Activated T-helper 9 cell treated with anti-CD3 and anti-CD28 coated beads, Interleukin-2, amount 50 U/mL, for 16 hours (primary cell): ENCODE results near the gene ATOH8.

Source experiments
- DNase-seq: peaks from one replicate; pipeline ENCODE4 v3.0.0-alpha.2; 2020; ENCODE audit warnings: low read depth

ATOH8 gene

DNA sequence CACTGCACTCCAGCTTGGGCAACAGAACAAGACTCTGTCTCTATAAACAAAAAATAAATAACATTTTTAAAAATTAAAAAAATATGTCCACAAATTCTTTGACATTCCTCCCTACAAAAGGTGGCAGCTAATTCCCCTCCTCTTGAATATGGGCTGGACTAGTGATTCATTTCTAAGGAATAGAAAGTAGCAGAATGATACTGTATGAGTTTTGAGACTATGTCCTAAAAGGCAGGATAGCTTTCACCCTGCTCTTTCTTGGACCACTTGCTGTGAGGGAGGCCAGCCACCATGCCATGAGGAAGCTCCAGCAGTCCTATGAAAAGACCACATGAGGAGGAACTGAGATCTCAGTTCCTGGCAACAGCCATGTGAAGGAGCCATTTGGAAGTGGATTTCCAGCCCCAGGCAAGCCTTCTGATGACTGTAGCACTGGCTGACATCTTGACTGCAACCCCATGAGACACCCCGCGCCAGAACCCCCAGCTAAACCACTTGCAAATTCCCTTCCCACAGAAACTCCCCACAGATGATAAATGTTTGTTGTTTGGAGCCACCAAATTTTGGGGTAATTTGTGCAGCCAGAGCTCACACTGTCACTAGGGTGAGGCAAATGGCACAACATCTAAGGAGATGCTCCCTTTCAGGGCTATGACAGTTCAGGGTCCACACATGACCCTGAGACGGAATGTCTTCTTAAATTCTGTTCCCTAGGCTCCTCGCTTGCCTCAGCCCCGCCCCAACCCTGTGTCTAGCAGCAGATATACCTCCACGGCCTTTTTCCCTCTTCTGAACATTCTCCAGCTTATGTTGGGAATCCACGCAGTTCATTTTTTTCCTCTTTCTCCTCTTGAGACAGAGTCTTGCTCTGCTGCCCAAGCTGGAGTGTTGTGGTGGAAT lies 17.1 kb upstream of the ATOH8 start:
- DNase-seq, result no peak

DNA sequence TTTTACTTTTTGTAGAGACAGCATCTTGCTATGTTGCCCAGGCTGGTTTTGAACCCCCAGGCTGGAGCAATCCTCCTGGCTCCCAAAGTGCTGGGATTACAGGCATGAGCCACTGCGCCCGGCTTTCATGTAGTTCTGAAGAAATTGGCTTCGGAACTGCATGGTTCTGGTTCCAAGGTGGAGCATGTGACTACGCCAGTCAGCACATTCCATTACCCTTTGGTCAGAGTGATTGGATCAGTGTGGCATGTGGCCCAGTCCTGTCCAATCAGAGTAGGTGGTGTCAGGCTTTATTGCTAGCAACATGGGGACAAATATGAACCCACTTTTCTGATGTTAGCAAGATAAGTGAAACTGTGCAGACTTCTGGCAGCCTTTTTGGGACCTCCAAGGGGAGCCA lies 16.3 kb upstream of the ATOH8 start:
- no peak for DNase-seq

DNA sequence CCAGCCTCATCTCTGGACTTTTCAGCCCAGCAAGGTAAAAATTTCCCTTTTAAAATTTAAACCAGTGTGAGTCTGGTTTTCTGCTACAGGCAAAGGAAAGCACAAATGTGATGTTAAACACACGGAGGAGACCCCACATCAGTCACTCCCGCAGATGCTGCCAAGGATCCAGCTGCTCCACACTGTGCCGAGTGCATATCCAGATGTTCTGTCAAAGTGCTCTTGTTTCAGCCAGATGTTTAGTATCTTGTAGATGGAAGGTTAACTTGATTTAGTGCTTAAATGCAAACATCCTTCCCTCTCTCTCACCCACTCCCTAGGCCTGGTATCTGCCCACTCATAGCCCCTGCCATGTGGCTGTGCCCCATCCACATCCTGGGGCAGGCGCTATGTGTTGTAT lies 15.8 kb upstream of the ATOH8 start:
- DNase-seq, result no peak

DNA sequence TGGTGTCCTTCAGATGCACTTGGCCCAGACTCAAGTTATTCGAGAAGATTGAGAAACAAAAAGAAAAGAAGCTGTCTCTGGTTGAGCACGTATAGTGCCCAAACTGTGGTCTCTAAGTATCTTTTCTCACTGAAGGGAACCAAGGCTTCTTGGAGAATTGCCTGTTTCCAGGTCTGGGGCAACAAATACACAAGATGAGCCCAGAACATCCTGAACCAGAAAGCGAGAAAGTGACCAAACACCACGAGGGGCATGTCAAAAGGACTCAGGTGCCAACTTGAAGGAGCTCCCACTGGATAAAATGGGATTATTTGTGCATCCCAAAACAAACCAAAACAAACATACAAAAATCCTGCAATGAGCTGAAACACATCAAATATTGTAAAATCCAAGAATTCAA lies 13.6 kb upstream of the ATOH8 start:
- no peak for DNase-seq

DNA sequence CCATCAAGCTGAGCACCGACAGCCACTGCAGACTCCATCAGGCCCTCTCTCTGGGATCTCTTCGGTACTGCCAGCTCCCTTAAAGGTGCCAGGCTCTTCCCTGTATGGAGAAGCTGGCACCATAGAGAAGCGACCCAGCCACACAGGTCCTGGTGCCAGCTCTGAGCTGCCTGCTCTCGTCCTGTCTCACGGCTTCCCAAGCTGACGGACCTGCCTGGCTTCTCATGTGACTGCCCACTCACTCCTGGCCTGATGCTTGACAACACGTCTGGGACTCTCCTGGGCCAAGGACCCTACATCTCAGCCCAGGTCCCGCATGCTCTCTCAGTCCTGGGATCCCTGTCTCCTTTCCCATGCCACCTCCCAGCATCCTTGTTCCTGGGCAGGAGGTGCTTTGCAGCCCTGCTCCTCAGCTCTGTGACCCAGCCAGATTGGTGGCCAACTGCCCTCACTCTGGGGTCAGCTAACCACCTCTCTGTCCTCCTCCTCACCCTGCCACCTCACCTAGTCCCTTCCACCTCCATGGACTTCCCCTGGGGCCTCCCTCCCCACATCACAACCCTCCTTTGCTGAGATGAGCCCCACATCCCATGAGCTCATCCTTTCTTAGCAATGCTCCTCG lies 12.5 kb upstream of the ATOH8 start:
- DNase-seq, result no peak

DNA sequence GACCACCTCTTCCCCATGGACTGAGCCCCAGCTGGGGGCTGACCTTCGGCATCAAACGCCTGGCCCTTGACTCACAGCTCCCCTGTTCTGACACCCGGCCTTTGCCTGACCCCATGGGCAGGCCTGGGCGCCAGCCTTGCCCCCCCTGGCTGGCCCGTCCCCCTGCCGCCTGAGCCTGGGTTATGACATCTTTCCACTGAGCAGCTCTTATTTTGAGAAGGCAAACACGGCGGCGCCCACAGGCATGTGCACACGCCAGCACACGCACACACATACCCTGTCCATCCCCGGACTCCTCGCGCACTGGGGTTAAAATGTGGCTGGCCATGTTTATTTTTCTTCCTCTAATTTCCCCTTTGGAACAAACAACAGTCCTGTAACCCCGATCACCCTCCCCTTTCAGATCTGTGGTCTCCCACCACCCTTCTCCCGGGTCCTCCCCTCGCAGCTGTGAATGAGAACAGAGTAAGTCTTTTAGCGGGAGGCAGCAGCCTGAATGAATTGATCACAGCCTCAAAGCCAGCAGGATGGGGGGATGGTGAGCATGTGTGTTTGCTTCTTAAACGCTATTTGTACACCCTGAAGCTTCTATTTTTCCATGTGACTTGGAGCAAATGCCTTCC lies 11.8 kb upstream of the ATOH8 start:
- DNase-seq, result no peak

DNA sequence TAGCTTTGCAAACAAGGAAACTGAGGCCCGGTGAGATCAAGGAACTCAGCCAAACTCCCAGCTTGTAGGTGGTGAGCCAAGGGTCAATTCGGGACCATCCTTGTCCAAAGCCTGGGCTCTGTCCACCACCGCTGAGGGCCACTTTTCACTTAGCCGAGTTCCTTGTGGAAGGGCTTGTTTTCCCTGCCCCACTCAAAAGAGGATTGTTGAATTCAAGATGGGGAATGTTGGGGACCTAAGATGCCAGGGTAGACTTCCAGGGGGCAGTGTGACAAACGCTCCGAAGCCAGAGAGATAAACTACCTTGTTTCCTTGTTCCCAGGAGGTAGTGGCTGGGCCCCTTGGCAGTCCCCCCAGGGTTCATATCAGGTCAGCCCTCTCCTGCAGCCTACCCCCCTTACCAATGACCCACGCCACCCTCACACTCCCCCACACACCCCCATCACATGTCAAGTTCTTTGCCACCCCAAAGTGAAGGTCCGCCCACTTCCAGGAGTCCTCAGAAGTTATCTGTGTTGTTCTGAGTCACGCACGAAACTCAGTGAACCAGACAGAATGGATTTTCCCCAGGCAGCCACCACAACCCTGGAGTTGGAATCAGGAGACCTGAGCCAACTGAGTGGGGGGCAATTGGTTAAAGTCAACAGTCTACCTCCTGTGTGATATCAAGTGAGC lies 10.3 kb upstream of the ATOH8 start:
- DNase-seq, result no peak

DNA sequence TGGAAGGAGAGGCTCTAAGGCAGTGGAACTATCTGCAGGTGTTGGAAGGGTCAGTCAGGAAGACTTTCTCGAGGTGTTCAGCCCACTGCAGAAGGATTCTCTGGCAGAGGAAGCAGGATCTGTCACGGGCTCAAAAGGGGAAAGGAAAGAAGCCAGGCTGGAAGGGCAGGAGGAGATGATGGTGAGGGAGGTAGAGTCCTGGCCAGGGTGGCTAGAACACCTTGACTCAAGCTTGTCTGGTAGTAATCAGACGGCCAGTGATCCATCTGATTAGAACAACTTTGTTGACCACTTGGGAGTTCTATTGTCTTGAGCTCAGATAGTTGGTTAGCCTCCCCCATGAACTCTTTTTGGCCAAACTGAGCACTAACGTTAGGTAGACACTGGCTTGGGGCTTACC lies 9.7 kb upstream of the ATOH8 start:
- DNase-seq, result no peak

DNA sequence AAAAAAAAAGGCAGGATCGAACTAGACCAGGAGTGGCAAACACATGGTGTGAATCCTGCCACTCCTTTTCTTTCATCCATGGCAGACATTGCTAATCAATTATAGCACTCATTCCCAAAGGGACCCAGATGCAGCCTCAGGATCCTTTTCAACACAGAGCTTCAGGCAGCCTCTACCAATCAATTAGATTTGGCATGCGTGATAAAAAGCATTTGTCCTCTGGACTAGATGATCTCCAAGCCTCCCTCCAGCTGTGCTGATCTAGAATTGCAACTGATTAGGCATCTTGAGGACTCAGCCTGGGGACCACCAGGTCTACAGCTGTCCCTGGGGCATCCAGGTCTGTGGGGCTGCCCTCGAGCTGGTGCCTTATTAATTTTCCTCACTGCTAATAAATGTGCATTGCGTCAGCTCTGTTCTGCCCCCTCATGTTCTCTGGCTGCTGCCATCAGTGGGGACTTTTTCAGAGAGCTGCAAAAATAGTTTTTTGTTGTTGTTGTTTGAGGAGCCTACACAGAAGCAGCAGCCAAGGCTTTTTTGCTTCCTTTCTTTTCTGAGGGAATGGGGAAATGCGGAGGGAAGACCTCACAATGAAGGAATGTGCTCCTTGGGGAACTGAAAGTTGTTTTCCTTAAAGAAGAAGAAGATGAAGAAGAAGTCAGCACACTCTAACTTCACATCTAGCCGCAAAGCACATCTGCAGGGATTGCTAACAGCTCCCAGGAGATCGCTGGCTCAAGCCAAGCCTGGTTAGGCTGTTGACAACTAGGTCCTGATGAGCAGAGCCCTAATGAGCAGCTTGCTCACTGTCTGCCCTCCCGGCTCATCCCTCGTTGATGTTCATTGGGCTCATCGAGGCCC lies 8.8 kb upstream of the ATOH8 start:
- no peak for DNase-seq

DNA sequence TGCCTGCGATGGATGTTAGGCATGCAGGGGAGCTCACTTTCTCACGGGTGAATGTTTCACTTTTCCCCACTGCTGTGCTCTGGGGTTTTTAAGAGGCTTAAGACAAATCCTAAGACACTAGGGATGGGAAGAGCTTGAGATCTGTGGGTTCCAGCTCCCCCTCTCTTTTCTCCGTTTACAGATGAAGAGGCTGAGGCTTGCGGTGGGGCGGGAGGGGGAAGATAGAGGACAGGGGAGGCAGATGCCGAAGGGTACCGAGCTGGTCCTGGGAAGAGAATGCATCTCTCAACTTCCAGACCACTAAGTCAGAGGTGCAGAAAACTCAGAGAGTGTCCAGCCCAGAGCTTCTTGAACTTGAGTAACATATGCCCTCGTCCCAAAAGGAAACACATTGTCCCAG lies 8.2 kb upstream of the ATOH8 start:
- no peak for DNase-seq

DNA sequence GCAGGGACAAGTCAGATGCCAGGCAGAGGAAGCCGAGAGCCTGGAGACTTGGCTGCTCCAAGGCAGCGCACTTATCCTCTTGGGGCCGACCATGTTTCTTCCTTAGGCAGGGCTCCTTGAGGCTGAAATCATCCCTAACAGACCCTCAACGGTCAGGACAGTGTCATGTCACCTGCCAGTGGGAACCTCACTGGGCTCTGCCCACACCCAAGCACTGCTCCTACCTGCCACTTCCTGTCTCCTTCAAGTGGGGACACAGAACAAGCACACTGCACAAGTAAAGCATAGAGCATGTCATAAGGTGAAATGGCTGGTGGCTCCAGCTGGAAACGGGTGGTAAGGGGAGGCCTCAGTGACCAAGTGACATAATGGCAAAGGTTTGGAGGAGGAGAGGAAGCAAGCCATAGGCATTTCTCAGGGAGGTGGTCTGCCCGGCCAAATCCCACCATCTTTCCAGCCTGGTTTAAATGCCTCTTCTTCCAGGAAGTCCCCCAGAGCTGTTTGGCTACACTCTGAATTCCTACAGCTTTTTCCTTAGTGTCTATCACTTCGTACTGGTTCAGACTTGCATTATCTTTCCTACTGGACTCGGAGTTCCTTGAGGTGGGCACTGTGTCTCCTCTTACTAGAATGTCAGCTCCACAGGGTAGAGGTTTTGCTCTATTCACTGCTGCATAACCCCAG lies 7.3 kb upstream of the ATOH8 start:
- no peak for DNase-seq

DNA sequence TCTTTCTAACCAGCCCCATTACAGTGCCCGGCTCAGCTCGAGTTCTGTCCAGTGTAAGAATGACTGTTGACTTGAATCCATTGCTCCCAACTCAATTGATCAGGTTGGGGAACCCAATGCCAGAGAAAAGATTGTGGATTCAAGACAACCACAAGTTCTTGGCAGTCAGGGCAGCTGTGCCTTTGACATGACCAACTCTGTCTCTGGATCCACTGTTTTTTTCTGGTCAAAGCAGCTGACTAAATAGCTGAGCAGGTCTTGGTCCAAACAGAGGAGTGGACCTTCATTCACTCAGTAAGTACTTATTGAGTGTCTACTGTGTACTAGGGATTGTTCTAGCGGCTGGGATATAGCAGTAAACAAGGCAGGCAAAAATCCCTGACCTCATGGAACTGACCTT lies 6.3 kb upstream of the ATOH8 start:
- no peak for DNase-seq

DNA sequence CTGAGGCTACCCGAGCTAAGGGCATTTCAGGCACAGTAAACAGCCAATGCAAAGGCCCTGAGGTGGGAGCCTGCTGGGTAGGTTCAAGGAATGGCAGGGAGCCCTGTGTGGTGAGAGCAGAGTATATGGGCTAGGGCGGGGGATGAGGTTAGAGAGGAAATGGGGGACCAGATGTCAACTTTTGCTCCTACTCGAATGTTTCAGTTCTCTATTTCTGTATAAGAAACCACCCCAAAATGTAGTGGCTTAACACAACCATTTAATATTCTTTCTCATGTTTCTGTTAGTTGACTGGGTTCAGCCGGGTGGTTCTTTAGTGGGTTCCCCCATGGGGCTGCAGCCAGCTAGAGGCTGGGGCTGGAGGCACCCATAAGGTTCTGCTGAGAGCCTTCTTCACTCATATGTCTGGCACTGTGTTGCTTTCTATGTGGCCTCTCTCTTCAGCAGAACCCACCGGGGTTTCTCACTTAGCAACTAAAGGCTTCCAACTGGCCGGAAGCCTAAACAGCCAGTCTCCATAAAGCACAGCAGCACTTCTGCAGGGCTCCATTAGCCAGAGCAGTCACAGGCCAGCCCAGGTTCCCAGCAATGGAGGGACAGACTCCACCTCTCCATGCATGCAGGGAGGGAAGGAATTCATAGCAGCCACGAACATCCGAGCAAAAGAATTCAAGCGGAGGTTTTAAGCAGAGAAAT lies 5.6 kb upstream of the ATOH8 start:
- DNase-seq, result no peak

DNA sequence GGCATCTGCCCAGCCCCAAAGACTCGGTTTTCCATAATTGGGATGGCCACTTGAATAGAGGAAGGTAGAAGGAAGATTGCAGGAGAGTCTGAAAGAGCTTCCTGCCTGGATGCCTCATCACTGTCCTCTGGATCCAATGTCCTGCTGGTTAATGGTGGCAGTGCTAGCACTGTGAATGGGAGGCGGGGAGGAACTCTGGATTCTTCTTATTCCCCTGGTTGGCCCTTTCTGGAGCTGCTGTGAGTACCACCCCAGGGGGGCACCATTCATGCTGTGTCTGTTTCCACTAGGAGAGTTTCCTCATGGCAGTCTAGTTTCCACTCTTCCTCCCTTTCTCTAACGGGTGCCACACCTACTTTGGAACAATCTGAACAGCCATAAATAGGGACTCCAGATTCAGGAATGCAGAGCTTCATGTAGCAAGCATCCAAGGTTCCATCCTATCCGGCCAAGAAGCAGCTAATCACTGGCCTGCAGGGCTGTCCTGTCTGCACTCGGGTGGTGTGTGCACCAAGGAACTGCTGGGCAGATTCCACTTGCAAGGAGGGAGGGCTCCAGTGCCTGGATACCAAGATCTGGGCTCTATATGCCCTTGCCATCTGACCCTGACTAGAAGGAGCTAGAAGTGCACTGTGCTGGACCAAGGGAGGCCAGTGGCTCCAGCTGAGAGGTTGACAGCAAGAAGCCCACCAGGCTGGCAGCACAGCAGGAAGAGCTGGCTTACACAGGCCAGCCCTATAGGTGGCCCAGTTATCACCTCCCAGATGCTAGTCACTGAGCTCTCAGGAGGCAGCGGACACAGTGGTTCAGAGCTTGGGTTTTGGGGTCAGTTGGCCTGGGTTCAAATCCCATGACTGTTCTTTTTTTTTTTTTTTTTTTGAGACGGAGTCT lies 4.6 kb upstream of the ATOH8 start:
- DNase-seq, result no peak

DNA sequence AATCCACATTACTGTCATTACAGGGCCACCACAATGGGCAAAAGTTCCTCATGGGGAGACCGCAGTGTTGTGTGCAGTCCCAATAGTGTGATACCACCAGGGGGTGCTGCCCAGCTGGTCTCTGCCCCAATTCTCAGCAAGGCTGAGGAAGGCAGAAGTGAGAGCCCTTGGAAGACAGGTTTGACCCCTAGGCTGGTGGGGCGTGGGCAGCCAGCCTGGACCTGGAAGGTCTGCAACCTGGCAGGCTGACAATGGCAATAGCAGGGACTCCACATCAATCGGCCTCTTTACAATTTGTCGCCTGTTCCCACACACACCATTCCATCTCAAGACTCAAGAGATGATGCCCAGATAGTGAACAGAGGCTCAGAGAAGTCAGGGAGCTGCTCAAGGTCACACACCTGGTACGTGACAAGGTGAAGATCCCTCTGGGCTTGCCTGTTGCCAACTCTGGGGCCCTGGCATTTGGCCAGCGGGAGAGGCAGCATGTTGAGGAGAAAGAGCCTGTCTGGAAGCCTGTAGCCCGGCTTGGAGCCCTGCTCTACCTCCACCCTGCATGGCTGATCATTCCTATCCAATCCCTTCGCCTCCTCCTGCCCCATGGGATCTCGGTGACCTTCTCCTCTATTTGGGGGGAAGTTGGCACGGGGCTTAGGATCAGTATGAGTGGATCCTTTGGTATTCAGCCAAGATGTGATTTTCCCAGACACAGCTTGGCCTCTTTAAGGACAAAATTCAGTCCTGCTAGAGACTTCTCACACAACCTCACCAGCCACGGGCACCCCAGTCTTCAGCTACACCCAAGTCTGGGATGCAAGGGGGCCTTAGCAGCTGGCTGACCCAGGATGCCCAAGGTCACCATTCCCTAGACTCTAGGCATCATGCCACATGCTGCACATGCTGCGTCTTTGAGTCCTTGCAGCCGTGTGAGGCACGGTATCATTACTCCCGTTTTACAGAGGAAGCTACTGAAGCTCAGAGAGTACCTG lies 2.9 kb upstream of the ATOH8 start:
- DNase-seq, result peak; percentile 21

DNA sequence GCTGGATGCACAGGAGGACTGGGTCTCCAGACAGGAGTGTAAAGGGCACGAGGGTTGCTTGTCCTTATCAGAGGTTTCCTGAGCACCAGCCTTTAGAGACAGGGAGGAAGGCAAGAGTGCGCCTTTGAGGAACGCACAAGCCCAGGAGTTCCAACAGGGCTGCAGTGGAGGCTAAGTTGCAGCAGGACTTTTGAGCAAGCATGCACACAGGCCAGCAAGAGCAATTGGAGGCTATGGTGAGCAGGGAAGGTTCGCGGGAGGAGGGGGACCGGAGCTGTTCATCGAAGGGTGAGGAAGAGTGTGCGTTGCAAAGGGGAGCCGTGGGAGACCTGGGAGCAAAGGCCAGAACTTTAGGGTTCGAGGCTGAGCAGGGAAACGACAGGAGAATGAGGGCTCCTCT lies 2.2 kb upstream of the ATOH8 start:
- no peak for DNase-seq

DNA sequence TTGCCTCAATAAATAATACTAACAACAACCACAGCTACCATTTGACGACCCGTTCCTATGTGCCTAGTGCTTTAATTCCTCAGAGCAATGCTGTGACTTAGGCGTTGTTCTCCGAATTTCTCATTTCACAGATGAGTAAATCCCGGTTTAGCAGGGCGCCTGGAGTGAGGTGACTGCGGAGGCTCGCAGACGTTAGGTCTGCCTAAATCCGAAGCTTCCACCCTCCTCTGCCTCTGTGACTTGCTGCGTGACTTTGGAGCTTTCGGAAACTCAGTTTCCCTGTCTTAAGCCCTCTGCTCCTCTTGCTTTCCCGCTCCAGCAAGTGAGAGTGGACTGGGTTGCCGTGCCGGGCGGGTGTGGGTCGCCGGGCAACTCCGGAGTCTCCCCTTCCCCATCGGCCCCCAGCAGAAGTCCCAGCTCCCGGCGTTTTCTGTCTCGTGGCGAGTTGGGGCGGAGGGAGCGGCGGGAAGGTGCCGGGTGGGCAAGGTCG lies 711 bp upstream of the ATOH8 start:
- DNase-seq, result no peak
